SK-N-SH treated with all-trans-retinoic acid at 6 μM for 48 hours (cell line): ENCODE data around the gene MORF4L1.

Experiments used
- ATAC-seq: fragments of 200-7000 bp; cut with Tn5 transposase; 3 replicates; pipeline ENCODE4 v1.9.1; 2020; ENCODE audit warnings: mild to moderate bottlenecking, moderate library complexity
- ARNTL ChIP-seq: fragments of 450-650 bp; formaldehyde crosslinking; IDR thresholded peaks from 2 replicates; pipeline ENCODE4 v1.5.0; 2020; ENCODE audit warnings: low read depth, mild to moderate bottlenecking, moderate library complexity, borderline replicate concordance
- BACH2 ChIP-seq: fragments of 250-450 bp; sonication (Bioruptor Pico); IDR thresholded peaks from 2 replicates; pipeline ENCODE4 v1.9.0; 2021; ENCODE audit warnings: mild to moderate bottlenecking, borderline replicate concordance
- CSRNP3 ChIP-seq: fragments of 250-450 bp; sonication (Bioruptor Pico); IDR thresholded peaks from 2 replicates; pipeline ENCODE4 v1.5.1; 2021; ENCODE audit warnings: mild to moderate bottlenecking, moderate library complexity
- ESRRG ChIP-seq: fragments of 250-450 bp; sonication (Bioruptor Pico); IDR thresholded peaks from 2 replicates; pipeline ENCODE4 v1.6.1; 2021; ENCODE audit warnings: mild to moderate bottlenecking
- GLIS3 ChIP-seq: fragments of 250-450 bp; sonication (Bioruptor Pico); IDR thresholded peaks from 2 replicates; pipeline ENCODE4 v1.5.0; 2020; ENCODE audit warnings: mild to moderate bottlenecking, moderate library complexity
- ISL1 ChIP-seq: fragments of 250-450 bp; sonication (Bioruptor Pico); IDR thresholded peaks from 2 replicates; pipeline ENCODE4 v2.1.2; 2022; ENCODE audit warnings: mild to moderate bottlenecking, moderate library complexity
- OSR1 ChIP-seq: fragments of 250-450 bp; sonication (Bioruptor Pico); IDR thresholded peaks from 2 replicates; pipeline ENCODE4 v1.8.0; 2022; ENCODE audit warnings: moderate library complexity, mild to moderate bottlenecking, inconsistent platforms
- PATZ1 ChIP-seq: fragments of 250-450 bp; sonication (Bioruptor Pico); IDR thresholded peaks from 2 replicates; pipeline ENCODE4 v1.8.0; 2020; ENCODE audit warnings: mild to moderate bottlenecking, moderate library complexity, borderline replicate concordance
- POU6F1 ChIP-seq: fragments of 250-450 bp; sonication (Bioruptor Pico); IDR thresholded peaks from 2 replicates; pipeline ENCODE4 v1.8.0; 2021; ENCODE audit warnings: low read depth, mild to moderate bottlenecking, moderate library complexity, borderline replicate concordance
- PPARA ChIP-seq: fragments of 250-450 bp; sonication (Bioruptor Pico); IDR thresholded peaks from 2 replicates; pipeline ENCODE4 v1.5.0; 2020; ENCODE audit warnings: mild to moderate bottlenecking, borderline replicate concordance
- RARB ChIP-seq: fragments of 250-450 bp; sonication (Bioruptor Pico); IDR thresholded peaks from 2 replicates; pipeline ENCODE4 v1.8.0; 2021; ENCODE audit warnings: mild to moderate bottlenecking, moderate library complexity
- SNAI2 ChIP-seq: fragments of 250-450 bp; sonication (Bioruptor Pico); IDR thresholded peaks from 2 replicates; pipeline ENCODE4 v1.5.0; 2020; ENCODE audit warnings: mild to moderate bottlenecking, moderate library complexity
- TCF4 ChIP-seq: fragments of 250-450 bp; sonication (Bioruptor Pico); IDR thresholded peaks from 2 replicates; pipeline ENCODE4 v1.8.0; 2021; ENCODE audit warnings: mild to moderate bottlenecking, moderate library complexity, borderline replicate concordance
- TOX ChIP-seq: fragments of 250-450 bp; sonication (Bioruptor Pico); IDR thresholded peaks from 2 replicates; pipeline ENCODE4 v1.8.0; 2021; ENCODE audit warnings: mild to moderate bottlenecking, moderate library complexity, borderline replicate concordance
- TSHZ2 ChIP-seq: fragments of 250-450 bp; sonication (Bioruptor Pico); IDR thresholded peaks from 2 replicates; pipeline ENCODE4 v1.5.0; 2020; ENCODE audit warnings: mild to moderate bottlenecking, moderate library complexity
- ZC3H10 ChIP-seq: fragments of 250-450 bp; sonication (Bioruptor Pico); IDR thresholded peaks from 2 replicates; pipeline ENCODE4 v1.5.1; 2021; ENCODE audit warnings: mild to moderate bottlenecking, moderate library complexity
- ZFP3 ChIP-seq: fragments of 250-450 bp; sonication (Bioruptor Pico); IDR thresholded peaks from 2 replicates; pipeline ENCODE4 v1.5.0; 2020; ENCODE audit warnings: mild to moderate bottlenecking, moderate library complexity
- ZFP30 ChIP-seq: fragments of 450-650 bp; formaldehyde crosslinking; IDR thresholded peaks from 2 replicates; pipeline ENCODE4 v1.5.0; 2022; ENCODE audit warnings: mild to moderate bottlenecking, moderate library complexity
- ZNF565 ChIP-seq: fragments of 450-650 bp; formaldehyde crosslinking; conservative IDR thresholded peaks from 2 replicates; pipeline ENCODE4 v1.5.0; 2020; ENCODE audit warnings: low read depth, mild to moderate bottlenecking, moderate library complexity
- ZNF70 ChIP-seq: fragments of 450-650 bp; formaldehyde crosslinking; IDR thresholded peaks from 2 replicates; pipeline ENCODE4 v1.5.0; 2020; ENCODE audit warnings: mild to moderate bottlenecking, moderate library complexity
- ZNF8 ChIP-seq: fragments of 450-650 bp; formaldehyde crosslinking; IDR thresholded peaks from 2 replicates; pipeline ENCODE4 v1.5.0; 2020; ENCODE audit warnings: mild to moderate bottlenecking, moderate library complexity
- TF ChIP-seq, protein P1 (sequence below): fragments of 250-450 bp; sonication (Bioruptor Pico); IDR thresholded peaks from 2 replicates; pipeline ENCODE4 v1.5.1; 2020; ENCODE audit warnings: low read depth, mild to moderate bottlenecking, moderate library complexity

MORF4L1 gene

DNA sequence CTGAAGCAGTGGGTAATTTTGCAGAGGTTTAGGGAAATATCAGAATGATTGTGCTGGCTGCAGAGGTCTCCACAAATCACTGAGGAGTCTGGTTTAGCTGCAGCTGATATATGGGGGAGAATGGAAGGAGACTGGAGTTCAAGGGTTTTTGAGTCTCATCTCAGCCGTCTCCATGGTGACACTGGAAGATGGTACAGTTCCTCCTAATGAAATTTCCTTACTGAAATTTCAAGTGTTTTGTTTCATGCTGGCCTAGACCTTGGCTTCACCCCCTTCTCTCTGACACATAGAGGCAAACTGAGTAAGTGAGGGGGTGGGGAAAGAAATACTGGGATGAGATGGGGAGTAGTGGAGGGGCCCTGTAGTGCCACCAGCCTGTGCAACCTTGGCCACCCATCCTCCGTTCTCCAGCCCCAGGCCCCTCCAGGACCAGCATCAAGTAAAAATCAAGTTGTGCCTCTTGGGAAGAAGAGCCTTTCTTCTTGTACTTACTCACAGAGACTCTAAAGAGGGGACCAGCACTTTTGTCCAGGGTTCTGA lies 17.8 kb upstream of the MORF4L1 start:
- no peak for TF ChIP-seq TOX (CRISPR knock-in tag)
- TF ChIP-seq ISL1 (CRISPR knock-in tag): no peak
- TF ChIP-seq ZC3H10: no peak
- no peak for TF ChIP-seq ZFP30
- TF ChIP-seq ZNF8 (CRISPR knock-in tag): no peak
- TF ChIP-seq RARB: no peak
- no peak for TF ChIP-seq ESRRG
- TF ChIP-seq SNAI2 (CRISPR knock-in tag): no peak
- TF ChIP-seq BACH2 (CRISPR knock-in tag): no peak
- no peak for TF ChIP-seq TCF4 (CRISPR knock-in tag)
- TF ChIP-seq TSHZ2 (CRISPR knock-in tag): no peak
- TF ChIP-seq ZNF565 (CRISPR knock-in tag): no peak
- no peak for TF ChIP-seq ARNTL
- no peak for TF ChIP-seq PPARA (CRISPR knock-in tag)
- TF ChIP-seq GLIS3 (CRISPR knock-in tag): no peak
- TF ChIP-seq POU6F1 (CRISPR knock-in tag): no peak
- no peak for TF ChIP-seq CSRNP3
- no peak for TF ChIP-seq OSR1 (CRISPR knock-in tag)
- TF ChIP-seq, protein P1, sequence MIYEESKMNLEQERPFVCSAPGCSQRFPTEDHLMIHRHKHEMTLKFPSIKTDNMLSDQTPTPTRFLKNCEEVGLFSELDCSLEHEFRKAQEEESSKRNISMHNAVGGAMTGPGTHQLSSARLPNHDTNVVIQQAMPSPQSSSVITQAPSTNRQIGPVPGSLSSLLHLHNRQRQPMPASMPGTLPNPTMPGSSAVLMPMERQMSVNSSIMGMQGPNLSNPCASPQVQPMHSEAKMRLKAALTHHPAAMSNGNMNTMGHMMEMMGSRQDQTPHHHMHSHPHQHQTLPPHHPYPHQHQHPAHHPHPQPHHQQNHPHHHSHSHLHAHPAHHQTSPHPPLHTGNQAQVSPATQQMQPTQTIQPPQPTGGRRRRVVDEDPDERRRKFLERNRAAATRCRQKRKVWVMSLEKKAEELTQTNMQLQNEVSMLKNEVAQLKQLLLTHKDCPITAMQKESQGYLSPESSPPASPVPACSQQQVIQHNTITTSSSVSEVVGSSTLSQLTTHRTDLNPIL (CRISPR knock-in tag): no peak
- TF ChIP-seq ZFP3 (CRISPR knock-in tag): no peak
- TF ChIP-seq, all 23 proteins: peak for 0
- no peak for ATAC-seq

DNA sequence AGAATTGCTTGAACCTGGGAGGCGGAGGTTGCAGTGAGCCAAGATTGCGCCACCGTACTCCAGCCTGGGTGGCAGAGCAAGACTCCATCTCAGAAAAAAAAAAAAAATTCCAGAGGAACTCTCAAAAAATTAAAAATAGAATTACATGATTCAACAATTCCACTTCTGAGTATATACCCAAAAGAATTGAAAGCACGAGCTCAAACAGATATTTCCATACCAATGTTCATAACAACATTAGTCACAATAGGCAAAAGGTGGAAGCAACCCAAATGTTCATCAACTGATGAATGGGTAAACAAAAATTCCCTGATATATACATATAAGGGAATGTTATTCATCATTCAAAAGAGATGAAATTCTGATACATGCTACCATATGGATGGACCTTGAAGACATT lies 16.9 kb upstream of the MORF4L1 start:
- ATAC-seq: no peak
- TF ChIP-seq ZNF565 (CRISPR knock-in tag) (no peak), ZNF8 (CRISPR knock-in tag) (no peak), TCF4 (CRISPR knock-in tag) (no peak), ZFP30 (no peak), PATZ1 (CRISPR knock-in tag) (no peak), TOX (CRISPR knock-in tag) (no peak), ZNF70 (CRISPR knock-in tag) (no peak), CSRNP3 (no peak), ISL1 (CRISPR knock-in tag) (no peak), TSHZ2 (CRISPR knock-in tag) (no peak), ARNTL (no peak)
- TF ChIP-seq, protein P1 (CRISPR knock-in tag): no peak
